Small intestine (tissue), 7 donors: ENCODE data around the gene PSME3IP1. TPM values are rescaled to one million over a fixed set of nuclear protein-coding genes. Genes with fewer than 3 reads are reported as not detected.

Experiments used
- DNase-seq, 2 donors: peaks; one replicate each; pipeline versions ENCODE4 v3.0.0 to v3.0.0-alpha.2; 2013
- FAIRE-seq: peaks from 2 replicates; lab custom pipeline; 2012; peaks lifted over from hg19 to GRCh38; lab: Jason Lieb, UNC
- H3K27ac ChIP-seq, 3 donors: one replicate each; pipeline ENCODE4 v1.5.1; 2013; ENCODE audit warnings: low read length in 2 of 3, mild to moderate bottlenecking in 2 of 3, control low read depth in 1 of 3, inconsistent platforms in 1 of 3, low read depth in 1 of 3, moderate library complexity in 1 of 3
- H3K27me3 ChIP-seq, 3 donors: one replicate each; pipeline ENCODE4 v1.6.1; 2013; ENCODE audit warnings: low read length in 3 of 3, inconsistent platforms in 1 of 3; ENCODE audit not compliant: control insufficient read depth in 3 of 3, insufficient read depth in 3 of 3
- H3K36me3 ChIP-seq, 3 donors: one replicate each; pipeline ENCODE4 v1.6.1; 2013; ENCODE audit warnings: low read length in 3 of 3, inconsistent platforms in 1 of 3, low read depth in 1 of 3, mild to moderate bottlenecking in 1 of 3, moderate library complexity in 1 of 3; ENCODE audit not compliant: control insufficient read depth in 3 of 3, insufficient read depth in 2 of 3
- H3K4me1 ChIP-seq, 3 donors: one replicate each; pipeline ENCODE4 v1.6.1; 2013; ENCODE audit warnings: low read length in 2 of 3, inconsistent platforms in 1 of 3, low read depth in 1 of 3, mild to moderate bottlenecking in 1 of 3, moderate library complexity in 1 of 3; ENCODE audit not compliant: control insufficient read depth in 3 of 3, insufficient read depth in 2 of 3
- H3K4me3 ChIP-seq, 3 donors: one replicate each; pipeline ENCODE4 v1.5.1; 2013; ENCODE audit warnings: low read length in 3 of 3, control low read depth in 1 of 3, inconsistent platforms in 1 of 3, low read depth in 1 of 3, mild to moderate bottlenecking in 1 of 3, moderate library complexity in 1 of 3
- H3K9me3 ChIP-seq, 2 donors: one replicate each; pipeline ENCODE4 v1.6.1; 2013; ENCODE audit warnings: low read depth in 1 of 2, low read length in 1 of 2; ENCODE audit not compliant: control insufficient read depth in 2 of 2, insufficient read depth in 1 of 2
- WGBS, 3 donors: extraction: QIAGEN DNeasy Blood & Tissue Kit; methylation state at CpG; one replicate each; pipeline ENCODE4 v1.1.7; 2013; 5-methylcytosine and 5-hydroxymethylcytosine counted together
- polyA plus RNA-seq, 4 donors: library from polyadenylated mRNA; stranded (reverse) in 3 of 4; unstranded in 1 of 4; fragments of 200-250 nt in 3 of 4; fragments of 120-200 nt in 1 of 4; gene quantifications; one replicate each; pipeline versions ENCODE4 v1.2.1 to v1.2.3, GENCODE V29; 2013
- donor health status: healthy with polysubstance abuse.
- donor health status: control.
- donor health status: control.
- donor health status: Bipolar disorder and iron deficiency.
- donor health status: healthy.

PSME3IP1 gene
- polyA plus RNA-seq, 4 donors = 60.8 to 93.4 (median 70.6) TPM

DNA sequence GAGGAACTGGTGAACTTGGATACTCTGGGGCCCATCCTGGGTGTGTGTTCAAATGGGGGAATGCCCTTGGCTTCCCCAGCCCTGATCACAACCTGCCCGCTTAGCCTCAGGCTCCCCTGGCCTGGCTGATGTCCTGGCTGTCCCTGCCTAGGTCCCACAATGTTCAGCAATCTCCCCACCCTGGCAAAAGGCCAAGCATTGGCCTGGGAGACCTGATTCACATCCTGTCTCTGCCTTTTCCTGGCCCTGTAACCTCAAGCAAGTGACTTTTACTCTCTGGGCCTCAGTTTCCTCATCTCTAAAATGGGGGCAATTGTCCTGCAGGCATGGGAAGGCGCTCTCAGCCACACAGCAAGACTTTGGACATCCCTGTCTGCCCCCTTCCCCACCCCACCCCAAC, 79.1 kb downstream of the PSME3IP1 start:
- DNase-seq (no peak), FAIRE-seq (no peak)
- Histone ChIP-seq H3K4me1 (no peaks in the 10 kb centered on the region), H3K27me3 (no peaks in the 10 kb centered on the region), H3K4me3 (no peak overlapping the region), H3K9me3 (no peaks in the 10 kb centered on the region), H3K36me3 (peaks cover 0 to 7% (median 0%) of the 10 kb centered on the region in 3 donors), H3K27ac (no peak overlapping the region)
- 85 to 100% (median 91%) methylated on average over 2 of the region's 2 CpGs for WGBS, 3 donors

DNA sequence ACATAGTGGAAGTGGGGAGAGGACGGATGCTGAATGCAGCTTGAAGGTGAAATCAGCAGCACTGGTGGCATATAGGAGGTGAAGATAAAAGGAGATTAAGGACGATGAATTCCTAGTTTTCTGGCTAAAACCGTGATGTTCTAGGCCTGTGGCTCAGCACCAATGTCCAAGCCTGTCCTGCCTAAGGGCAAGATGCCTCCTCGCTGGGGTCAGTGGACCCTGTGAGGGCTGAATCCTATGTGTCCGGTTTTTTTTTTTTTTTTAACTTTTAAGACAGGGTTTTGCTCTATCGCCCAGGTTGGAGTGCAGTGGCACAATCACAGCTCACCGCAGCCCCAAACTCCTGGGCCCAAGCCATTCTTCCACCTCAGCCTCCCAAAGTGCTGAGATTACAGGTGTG, 80.7 kb downstream of the PSME3IP1 start:
- FAIRE-seq (no peak), DNase-seq (no peak)
- H3K36me3 ChIP-seq = peaks cover 0 to 3% (median 0%) of the 10 kb centered on the region in 3 donors
- H3K4me3 ChIP-seq = no peak overlapping the region
- 90 to 93% (median 91%) methylated on average over 7 of the region's 7 CpGs for WGBS, 3 donors
- no peak overlapping the region for H3K27ac ChIP-seq
- H3K9me3 ChIP-seq = no peaks in the 10 kb centered on the region
- no peaks in the 10 kb centered on the region for H3K4me1 ChIP-seq
- H3K27me3 ChIP-seq = no peaks in the 10 kb centered on the region

DNA sequence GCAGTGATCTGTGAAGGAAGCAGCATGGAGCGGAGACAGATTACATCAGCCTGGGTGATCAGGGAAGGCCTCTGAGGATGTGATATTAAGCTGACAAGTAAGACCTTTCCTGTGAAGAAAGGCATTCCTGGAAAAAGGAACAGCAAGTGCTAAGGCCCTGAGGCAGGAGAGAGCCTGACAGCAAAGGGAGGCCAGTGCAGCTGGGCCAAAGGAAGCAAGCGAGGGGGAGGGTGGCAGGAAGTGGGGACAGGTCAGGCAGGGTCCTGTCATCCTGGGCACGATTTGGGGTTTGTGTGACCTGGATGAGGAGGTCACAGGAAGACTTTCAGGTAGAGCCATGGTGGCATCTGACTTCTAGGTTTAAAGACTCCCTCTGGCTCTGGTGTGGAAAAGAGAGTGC, 81.1 kb downstream of the PSME3IP1 start:
- FAIRE-seq (no peak), DNase-seq (no peak)
- no peak overlapping the region for H3K27ac ChIP-seq
- H3K36me3 ChIP-seq = peaks cover 0 to 2% (median 0%) of the 10 kb centered on the region in 3 donors
- WGBS, 3 donors = 66 to 71% (median 67%) methylated on average over 3 of the region's 3 CpGs
- no peak overlapping the region for H3K4me3 ChIP-seq
- no peaks in the 10 kb centered on the region for H3K27me3 ChIP-seq
- H3K4me1 ChIP-seq = no peaks in the 10 kb centered on the region
- H3K9me3 ChIP-seq = no peaks in the 10 kb centered on the region

DNA sequence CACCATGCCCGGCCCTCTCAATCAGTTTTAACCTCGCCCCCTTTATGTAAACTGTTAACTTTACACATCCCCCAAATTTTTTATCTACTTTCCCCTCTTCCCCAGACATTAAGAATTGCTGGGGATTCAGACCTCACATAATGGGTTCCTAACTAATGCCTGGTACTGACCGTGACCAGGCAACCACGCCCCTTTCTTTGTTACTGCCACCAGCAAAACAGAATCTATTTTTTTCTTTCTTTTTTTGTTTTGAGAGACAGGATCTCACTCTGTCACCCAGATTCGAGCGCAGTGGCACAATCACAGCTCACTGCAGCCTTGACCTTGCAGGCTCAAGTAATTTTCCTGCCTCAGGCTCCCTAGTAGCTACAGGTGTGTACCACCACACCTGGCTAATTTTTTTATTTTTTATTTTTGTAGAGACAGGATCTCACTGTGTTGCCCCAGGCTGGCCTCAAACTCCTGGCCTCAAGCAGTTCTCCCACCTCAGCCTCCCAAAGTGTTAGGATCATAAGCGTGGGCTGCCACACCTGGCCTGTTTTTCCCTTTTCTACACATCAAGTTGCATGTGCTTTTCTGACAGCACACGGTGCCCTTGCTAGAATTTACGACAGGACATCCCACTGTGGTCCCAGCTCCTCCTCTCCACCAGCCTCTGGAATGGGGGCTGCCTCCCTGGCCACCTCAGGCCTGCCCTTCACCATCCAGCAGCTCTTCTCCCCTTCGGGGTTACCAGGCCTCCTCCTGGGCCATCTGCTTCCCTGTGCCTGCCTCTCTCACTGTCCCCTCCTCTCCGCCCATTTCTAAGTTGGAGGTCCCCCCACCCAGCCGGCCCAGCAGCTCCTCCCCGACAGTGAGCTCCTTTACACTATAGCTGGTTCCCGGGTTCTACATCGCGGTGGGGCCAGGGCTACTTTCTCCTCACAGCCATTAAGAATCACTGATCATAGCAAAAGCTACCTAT, 82.7 kb downstream of the PSME3IP1 start:
- DNase-seq (no peak), FAIRE-seq (no peak)
- Histone ChIP-seq H3K9me3 (no peaks in the 10 kb centered on the region), H3K36me3 (peaks cover 0 to 2% (median 0%) of the 10 kb centered on the region in 3 donors), H3K27me3 (no peaks in the 10 kb centered on the region), H3K27ac (no peak overlapping the region), H3K4me3 (no peak overlapping the region), H3K4me1 (no peaks in the 10 kb centered on the region)
- 85 to 86% (median 85%) methylated on average over 16 of the region's 16 CpGs for WGBS, 3 donors

Other genes with a start within 250 kb of the PSME3IP1 start
- gene CETP, start 224.1 kb downstream of the PSME3IP1 start, polyA plus RNA-seq = 1 to 10 TPM in 2 of 4 donors, under 1 TPM in 1, not detected in 1; 0.34 to 1.6 (median 1.6) TPM
- gene NLRC5, start 196.5 kb downstream of the PSME3IP1 start, polyA plus RNA-seq = 10 to 100 TPM in 2 of 4 donors, 1 to 10 TPM in 2; 6.3 to 29.2 (median 16.7) TPM
- 10 to 100 TPM in 2 of 4 donors, 1 to 10 TPM in 2; 3.1 to 22.9 (median 11.5) TPM for gene CPNE2, start 93.5 kb downstream of the PSME3IP1 start, polyA plus RNA-seq
- 10 to 100 TPM; 12.4 to 43.9 (median 17.2) TPM for gene RSPRY1, start 290 bp upstream of the PSME3IP1 start, polyA plus RNA-seq
- gene ARL2BP, start 59.2 kb upstream of the PSME3IP1 start, polyA plus RNA-seq = 10 to 100 TPM; 18.8 to 40.9 (median 27.6) TPM
- gene PLLP, start 98.6 kb upstream of the PSME3IP1 start, polyA plus RNA-seq = 100 to 1,000 TPM in 3 of 4 donors, 10 to 100 TPM in 1; 56.9 to 162 (median 138) TPM
- under 1 TPM in 2 of 4 donors, not detected in 2; 0.16 to 0.43 TPM for gene CCL22, start 172.7 kb upstream of the PSME3IP1 start, polyA plus RNA-seq
- gene CX3CL1, start 186.5 kb upstream of the PSME3IP1 start, polyA plus RNA-seq = 10 to 100 TPM in 2 of 4 donors, under 1 TPM in 2; 0.67 to 25.4 (median 9.7) TPM
- under 1 TPM in 2 of 4 donors, not detected in 2; 0.18 to 0.45 TPM for gene CCL17, start 218.7 kb upstream of the PSME3IP1 start, polyA plus RNA-seq